ENCODE measurements around the gene CEBPZOS.
A peak's percentile ranks its signal among the peaks of the same experiment; 100 is the strongest.

The CEBPZOS gene

DNA sequence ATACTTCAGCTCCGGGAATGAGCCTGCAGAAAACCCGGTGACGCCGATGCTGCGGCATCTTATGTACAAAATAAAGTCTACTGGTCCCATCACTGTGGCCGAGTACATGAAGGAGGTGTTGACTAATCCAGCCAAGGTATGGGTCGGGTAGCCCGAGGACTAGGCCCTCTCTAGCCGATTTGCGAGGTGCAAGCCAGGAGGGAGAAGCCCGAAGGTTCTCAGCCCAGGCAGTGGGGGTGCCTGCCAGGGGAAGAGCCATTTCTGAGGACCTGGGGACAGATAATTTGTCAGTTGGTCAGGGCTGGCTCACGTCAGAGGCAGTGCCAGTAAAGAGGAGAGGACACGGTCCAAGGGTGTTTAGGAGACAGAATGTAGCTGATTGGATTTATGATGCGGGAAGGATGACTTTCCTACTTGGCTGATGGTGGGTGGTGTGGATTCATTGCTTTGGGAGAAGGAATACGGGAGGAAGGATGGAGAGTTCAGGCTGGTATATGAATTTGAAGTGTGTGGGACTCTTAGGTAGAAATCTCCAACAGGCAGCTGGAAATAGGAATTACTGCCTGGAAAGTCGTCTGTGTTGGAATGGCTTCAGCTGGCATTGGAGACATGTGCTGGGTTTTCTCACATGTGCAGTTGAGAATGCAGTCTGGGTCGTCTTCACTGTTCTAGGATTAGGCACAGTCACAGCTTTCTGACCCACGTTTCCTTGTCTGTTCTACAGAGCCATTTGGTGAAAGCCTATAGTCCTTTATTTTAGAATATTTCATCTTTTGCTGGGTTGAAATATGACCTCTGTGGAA is 36.0 kb downstream of the CEBPZOS start:
- peak; percentile 1 for DNase-seq (ENCODE audit: low read depth)

- no peak for DNase-seq (ENCODE audit: low read depth)
Observed at GRCh38 chr2:37243435-37243834, 47.1 kb downstream of the CEBPZOS start.

DNA sequence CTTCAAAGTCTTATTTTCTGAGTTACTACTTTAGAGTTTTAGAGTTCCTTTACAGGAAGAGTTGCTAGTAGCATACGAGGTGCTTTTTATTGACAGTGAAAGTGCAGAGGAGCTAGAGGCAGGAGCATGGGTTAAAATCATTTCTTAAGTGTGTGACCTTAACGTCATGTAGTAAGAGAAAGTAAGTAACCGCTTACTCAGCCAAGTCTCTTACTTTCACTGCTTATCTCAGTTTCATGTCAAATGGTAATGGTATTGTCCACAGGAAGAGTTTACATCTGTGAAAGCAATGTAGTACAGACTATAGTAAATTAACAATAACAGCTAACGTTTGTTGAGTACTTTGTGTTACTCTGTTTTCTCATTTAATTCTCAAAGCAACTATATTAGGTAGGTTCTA is 47.7 kb downstream of the CEBPZOS start:
- DNase-seq (ENCODE audit: low read depth), result no peak

GRCh38 chr2:37244755-37245154 is 48.5 kb downstream of the CEBPZOS start:
- DNase-seq (ENCODE audit: low read depth), result no peak

DNA sequence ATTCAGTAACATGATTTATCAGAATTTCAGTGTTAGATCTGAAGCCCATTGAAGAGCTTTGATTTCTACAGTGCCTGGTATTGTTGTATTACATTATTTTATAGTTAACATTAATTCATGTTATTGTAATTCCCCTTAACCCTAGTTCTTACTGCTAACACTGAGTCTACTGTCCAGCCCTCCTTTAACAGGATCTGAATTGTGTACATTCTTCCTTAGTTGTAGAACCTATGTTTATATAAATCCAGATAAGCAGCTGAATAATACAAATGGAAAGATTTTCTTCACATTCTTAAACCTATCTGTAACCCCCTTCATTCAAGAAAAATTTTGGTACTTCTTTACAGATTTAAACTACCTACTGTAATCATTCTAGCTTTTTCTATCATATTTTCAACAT is 49.9 kb downstream of the CEBPZOS start:
- DNase-seq (ENCODE audit: low read depth), result no peak

DNA sequence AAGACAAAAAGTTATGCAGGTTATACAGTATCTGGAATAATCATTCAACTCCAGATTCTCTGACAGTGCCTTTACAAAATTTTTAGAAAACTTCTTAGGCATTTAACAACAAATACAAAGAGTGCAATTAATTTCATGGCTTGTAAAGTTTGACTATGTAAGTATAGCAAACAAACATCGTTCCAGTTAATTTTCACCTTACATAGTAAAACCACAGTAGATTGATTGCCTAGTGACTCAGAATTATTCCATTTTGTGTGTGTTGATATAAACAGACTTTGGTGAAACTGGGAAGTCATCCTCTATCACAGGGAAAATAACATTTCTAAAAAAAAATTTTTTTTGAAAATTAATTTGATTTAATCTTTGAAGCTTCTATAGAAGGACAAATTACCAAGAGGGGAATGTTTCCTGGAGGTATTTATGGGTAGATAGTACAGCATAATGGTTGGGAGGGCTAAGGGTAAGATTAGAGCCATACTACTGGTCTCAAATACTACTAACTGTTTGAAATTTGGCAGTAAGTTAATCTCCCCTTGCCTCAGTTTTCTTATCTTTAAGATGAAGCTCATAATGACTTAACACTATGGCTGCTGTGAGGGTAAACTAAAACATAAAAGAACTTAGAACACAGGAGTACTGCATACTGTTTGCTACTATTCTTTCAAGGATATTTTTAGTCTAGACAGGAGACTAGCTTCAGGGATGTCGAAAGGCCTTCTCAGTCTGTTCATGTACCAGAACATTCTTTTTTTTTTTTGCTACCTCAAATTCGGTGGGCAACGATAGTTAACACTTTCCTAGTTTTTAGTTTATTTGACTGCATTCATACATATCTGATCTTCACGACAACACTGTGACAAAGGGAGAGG is 54.8 kb downstream of the CEBPZOS start:
- DNase-seq (ENCODE audit: low read depth), result no peak

Measured in fibroblast of gingiva (primary cell).